ENCODE data around the gene FOSL2. TPM values are rescaled to one million over a fixed set of nuclear protein-coding genes. Genes with fewer than 3 reads are reported as not detected.
"Not testable (repeated sequence)": the region's sequence is repeated elsewhere in the genome, so short reads cannot be mapped to it uniquely, and the experiment has no call there.

FOSL2 gene
- total RNA-seq, 3 donors from 2014 or later = 71.5 to 98.6 (median 90.4) TPM

DNA sequence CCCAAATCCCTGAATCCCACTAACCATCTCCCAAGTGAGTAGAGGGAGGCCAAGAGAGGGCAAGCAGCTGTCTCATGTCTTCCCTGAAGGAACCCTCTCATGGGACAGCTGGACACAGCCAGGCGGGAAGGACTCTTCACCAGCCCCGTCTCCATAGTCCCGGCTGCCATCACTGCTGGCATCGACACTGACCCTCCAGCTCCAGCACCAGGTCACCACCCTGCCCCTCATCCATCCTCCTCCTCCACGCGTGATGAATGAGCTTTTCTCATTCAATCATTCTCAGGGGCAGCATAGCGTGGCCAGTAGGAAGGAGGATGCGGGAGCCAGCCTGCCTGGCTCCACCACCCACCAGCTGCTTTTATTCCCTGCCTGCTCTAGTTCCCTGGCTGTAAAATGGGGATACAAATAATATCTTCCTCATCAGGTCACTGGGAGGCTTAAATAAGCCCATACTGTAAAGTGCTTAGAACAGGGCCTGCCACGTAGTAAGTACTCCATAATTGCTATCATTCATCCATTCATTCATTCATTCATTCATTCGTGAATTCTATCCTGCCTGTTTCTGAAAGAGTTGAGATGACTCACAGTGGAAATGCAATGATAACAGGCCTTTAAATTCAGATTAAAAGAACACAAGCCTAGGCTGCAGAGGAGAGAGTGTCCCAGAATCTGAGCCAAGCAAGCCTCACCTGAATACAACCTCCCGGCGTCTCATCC, 30.5 kb upstream of the FOSL2 start:
- no peaks in the 10 kb centered on the region for H3K36me3 Mint-ChIP-seq (ENCODE audit: insufficient read depth)
- H3K27me3 Mint-ChIP-seq (ENCODE audit: low read depth) = no peaks in the 10 kb centered on the region
- H3K9me3 Mint-ChIP-seq = no peaks in the 10 kb centered on the region
- DNase-seq (no peak), ATAC-seq (no peak)
- no peak overlapping the region for H3K4me3 Mint-ChIP-seq
- peaks cover 77% of the 10 kb centered on the region for H3K4me1 Mint-ChIP-seq (ENCODE audit: low read depth)

DNA sequence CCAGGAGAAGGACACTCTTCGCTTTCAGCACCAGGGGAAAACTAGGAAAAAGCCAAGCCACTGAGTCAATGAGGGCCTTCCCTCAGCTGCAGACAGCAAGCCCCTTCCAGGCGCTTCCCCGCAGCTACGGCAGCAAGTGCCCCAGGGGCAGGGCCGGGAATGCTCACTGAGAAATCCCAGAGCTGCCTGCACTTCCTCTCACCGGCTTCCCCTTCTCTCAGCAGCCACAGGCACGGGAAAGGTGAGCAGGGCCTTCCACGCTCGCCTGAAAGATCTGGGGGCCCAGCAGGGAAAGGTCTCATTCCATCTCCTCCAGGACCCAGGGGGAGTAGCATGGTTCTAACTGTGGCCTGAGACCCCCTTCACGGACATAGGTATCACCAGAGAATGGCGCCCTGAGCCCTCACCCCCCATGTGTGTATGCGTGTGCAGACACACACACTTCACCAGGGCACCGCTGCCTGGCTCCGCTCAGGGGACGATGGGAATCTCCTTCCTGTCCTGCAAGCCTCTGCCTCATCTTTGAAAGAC, 29.6 kb upstream of the FOSL2 start:
- peaks cover 80% of the 10 kb centered on the region for H3K4me1 Mint-ChIP-seq (ENCODE audit: low read depth)
- no peaks in the 10 kb centered on the region for H3K27me3 Mint-ChIP-seq (ENCODE audit: low read depth)
- ATAC-seq = no peak
- DNase-seq = no peak
- no peaks in the 10 kb centered on the region for H3K36me3 Mint-ChIP-seq (ENCODE audit: insufficient read depth)
- H3K9me3 Mint-ChIP-seq = no peaks in the 10 kb centered on the region
- no peak overlapping the region for H3K4me3 Mint-ChIP-seq

DNA sequence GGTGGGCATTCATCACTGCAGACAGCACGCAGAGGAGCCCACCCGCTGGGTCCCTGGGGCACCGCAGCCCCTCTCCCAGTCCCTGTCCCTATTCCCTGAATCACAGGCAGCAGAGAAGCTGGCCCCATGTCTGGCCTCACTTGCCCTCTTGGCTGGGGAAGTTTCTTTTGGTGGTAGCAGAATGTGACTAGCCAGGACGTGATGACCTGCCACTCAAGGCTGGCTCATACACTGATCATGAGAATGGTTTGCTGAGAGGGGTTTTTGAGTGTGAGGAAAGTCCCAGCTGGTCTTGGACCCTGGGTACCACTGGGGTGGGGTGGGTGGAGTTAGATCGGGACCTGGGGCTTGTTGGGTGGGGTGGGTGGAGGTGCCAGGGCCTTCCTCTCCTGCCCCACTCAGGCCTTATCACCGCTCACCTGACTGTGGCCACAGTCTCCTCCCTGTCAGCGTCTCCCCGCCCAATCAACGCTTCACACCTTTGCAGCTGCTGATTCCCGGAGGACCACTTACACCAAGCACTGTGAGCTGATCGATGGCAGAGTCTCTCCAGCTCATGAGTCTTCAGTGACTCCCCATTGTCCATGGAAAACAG, 28.9 kb upstream of the FOSL2 start:
- Mint-ChIP-seq H3K4me3 (no peak overlapping the region), H3K4me1 (ENCODE audit: low read depth) (peaks cover 76% of the 10 kb centered on the region), H3K36me3 (ENCODE audit: insufficient read depth) (no peaks in the 10 kb centered on the region), H3K27me3 (ENCODE audit: low read depth) (no peaks in the 10 kb centered on the region), H3K9me3 (no peaks in the 10 kb centered on the region)
- DNase-seq = no peak
- ATAC-seq = no peak

DNA sequence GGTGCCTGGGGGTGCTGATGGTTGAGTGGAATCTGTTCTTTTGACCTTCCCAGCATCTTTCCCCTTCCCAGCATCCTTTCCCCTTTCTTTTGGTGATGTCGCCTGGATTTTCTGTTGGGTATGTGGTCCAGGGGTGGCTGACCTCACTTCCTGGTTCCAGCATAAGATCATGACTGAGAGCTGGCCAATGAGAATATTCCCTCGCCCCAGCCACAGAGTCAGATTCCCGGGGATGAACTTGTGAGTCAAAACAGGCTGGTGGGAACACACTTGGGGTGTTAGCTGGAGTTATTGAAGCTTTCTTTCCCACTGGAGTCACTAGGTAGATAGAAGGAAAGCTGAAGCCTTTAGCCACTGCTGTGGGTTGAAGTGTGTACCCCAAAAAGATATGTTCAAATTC, 28.0 kb upstream of the FOSL2 start:
- no peak for DNase-seq
- peaks cover 70% of the 10 kb centered on the region for H3K4me1 Mint-ChIP-seq (ENCODE audit: low read depth)
- no peaks in the 10 kb centered on the region for H3K9me3 Mint-ChIP-seq
- no peaks in the 10 kb centered on the region for H3K36me3 Mint-ChIP-seq (ENCODE audit: insufficient read depth)
- ATAC-seq = no peak
- no peak overlapping the region for H3K4me3 Mint-ChIP-seq
- H3K27me3 Mint-ChIP-seq (ENCODE audit: low read depth) = no peaks in the 10 kb centered on the region

DNA sequence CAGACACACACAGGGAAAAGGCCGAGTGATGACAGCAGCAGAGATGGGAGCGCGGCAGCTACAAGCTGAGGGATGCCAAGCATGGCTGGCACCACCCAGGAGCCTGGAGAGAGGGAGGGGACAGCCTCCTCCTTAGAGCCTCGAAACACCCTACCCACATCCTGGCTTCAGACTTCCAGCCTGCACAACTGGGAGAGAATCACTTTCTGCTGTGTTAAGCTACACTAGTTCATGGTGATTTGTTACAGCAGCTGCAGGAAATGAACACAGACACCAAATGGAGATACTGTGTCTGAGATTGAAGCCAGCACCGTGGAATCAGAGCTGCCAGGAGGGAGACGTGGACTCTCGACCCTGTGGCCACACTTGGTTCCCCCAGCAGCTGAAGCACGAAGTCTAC, 27.5 kb upstream of the FOSL2 start:
- Mint-ChIP-seq H3K4me3 (no peak overlapping the region), H3K27me3 (ENCODE audit: low read depth) (no peaks in the 10 kb centered on the region), H3K36me3 (ENCODE audit: insufficient read depth) (no peaks in the 10 kb centered on the region), H3K4me1 (ENCODE audit: low read depth) (peaks cover 65% of the 10 kb centered on the region), H3K9me3 (no peaks in the 10 kb centered on the region)
- ATAC-seq (no peak), DNase-seq (no peak)

DNA sequence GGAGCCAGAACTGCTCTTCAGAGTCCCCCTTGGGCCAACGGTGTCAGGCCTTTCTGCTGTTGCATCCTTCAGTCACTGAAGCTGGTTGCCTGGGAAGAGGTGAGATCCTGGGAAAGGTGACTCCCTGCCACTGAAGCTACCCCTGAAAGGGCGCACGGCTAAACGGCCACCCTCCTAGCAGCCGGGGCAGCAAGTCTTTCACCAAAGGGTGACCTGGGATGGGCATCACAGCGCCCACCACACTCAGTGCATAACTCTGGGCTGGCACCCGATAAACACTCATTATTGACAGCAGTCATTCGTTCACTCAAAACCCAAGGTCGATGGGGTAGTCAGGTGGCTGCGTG, 26.5 kb upstream of the FOSL2 start:
- DNase-seq (no peak), ATAC-seq (no peak)
- Mint-ChIP-seq H3K4me1 (ENCODE audit: low read depth) (peaks cover 55% of the 10 kb centered on the region), H3K4me3 (no peak overlapping the region), H3K27me3 (ENCODE audit: low read depth) (no peaks in the 10 kb centered on the region), H3K36me3 (ENCODE audit: insufficient read depth) (no peaks in the 10 kb centered on the region), H3K9me3 (no peaks in the 10 kb centered on the region)

DNA sequence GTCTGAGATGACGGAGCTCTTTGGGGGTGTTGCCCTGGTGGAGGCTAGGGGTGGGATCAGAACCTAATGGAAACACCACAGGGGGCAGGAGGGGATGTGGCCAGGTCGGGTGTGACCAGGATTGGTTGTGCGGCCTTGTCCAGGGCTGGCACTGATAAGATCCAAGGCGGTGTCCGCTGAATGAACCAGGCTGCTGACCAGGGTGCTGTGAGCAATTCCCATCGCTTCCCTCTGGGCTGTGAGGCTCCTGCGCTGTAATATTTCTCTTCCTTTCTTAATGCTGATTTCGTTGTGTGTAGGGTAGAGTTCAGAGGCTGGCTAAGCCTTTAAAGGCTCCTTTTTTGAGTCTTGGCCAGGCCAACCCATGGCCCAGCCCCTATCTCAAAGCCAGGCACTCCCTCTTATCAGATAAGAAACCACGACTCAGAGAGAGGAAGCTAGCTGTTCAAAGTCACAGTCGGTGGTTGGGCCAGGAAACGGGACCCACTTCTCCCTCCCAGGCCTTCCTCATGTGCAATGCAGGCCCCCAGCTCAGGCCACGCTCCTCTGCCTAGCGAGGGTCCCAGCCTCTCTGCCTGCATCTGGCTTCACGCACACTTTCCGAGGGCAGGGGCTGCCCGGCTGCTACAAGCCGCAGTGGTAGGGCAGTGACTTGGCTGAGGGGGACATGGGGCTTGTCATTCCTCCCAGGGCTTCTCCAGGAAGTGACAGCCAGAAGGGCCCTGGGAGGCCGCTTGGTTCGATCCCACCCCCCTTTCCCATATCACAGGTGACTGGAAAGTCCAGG, 26.0 kb upstream of the FOSL2 start:
- Mint-ChIP-seq H3K4me3 (peak overlapping the region; percentile 53), H3K27me3 (ENCODE audit: low read depth) (no peaks in the 10 kb centered on the region), H3K36me3 (ENCODE audit: insufficient read depth) (no peaks in the 10 kb centered on the region), H3K9me3 (no peaks in the 10 kb centered on the region), H3K4me1 (ENCODE audit: low read depth) (peaks cover 52% of the 10 kb centered on the region)
- ATAC-seq (peak; percentile 86 to 92), DNase-seq (peak; percentile 29)

DNA sequence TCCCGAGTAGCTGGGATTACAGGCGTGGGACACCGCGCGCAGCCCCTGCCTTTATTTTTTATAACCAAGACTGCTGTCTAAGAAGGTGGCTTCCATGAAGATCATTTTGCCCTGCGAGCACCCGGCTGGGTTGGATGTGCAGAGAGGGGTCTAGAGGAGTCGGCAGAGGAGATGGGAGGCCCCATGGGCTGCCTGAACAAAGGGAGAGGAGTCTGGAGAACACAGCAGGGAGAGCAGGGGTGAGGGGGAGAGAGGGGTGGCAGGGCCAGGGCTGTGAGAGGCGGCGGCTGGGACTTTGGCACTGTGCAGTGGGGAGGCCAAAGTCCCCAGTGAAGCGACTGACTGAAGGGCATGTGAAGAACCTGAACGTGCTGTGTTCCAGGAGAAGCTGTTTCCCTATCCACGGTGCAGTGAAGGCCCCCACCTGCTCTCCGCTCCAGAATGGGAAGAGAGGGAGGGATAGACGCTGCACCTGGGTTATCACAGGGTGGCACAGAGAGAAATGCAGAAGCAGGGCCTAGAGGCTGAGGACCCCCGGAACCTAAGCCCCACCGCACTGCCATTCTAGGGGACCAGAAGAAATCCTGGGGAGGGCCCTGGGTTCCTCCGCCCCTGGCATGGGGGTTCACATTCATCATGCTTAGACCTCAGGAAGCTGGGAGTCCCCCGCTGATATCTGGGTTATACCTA, 24.8 kb upstream of the FOSL2 start:
- H3K4me1 Mint-ChIP-seq (ENCODE audit: low read depth) = peaks cover 45% of the 10 kb centered on the region
- DNase-seq (no peak), ATAC-seq (no peak)
- no peak overlapping the region for H3K4me3 Mint-ChIP-seq
- no peaks in the 10 kb centered on the region for H3K27me3 Mint-ChIP-seq (ENCODE audit: low read depth)
- H3K36me3 Mint-ChIP-seq (ENCODE audit: insufficient read depth) = no peaks in the 10 kb centered on the region
- H3K9me3 Mint-ChIP-seq = no peaks in the 10 kb centered on the region

DNA sequence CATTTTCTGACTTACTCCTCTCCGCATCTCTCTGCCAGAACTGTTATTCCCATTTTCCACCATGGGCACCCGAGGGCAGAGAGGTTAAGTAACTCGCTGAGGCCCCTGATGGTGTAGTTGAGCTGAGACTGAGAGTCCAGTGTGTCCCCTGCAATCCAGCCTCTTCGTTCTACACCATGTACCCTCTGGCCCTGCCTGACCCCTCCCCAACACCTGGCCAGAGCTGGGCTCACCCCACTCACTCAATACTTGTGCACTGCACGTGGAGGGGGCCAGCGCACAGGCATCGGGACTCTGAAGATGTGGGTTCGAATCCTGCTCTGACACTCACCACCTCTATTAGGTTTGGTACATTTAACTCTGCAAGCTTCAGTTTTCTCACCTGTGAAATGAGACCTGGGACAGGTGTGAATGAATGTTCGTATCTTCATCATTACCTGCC, 24.3 kb upstream of the FOSL2 start:
- peaks cover 44% of the 10 kb centered on the region for H3K4me1 Mint-ChIP-seq (ENCODE audit: low read depth)
- H3K4me3 Mint-ChIP-seq = no peak overlapping the region
- H3K36me3 Mint-ChIP-seq (ENCODE audit: insufficient read depth) = no peaks in the 10 kb centered on the region
- no peaks in the 10 kb centered on the region for H3K9me3 Mint-ChIP-seq
- ATAC-seq = no peak
- H3K27me3 Mint-ChIP-seq (ENCODE audit: low read depth) = no peaks in the 10 kb centered on the region
- no peak for DNase-seq

DNA sequence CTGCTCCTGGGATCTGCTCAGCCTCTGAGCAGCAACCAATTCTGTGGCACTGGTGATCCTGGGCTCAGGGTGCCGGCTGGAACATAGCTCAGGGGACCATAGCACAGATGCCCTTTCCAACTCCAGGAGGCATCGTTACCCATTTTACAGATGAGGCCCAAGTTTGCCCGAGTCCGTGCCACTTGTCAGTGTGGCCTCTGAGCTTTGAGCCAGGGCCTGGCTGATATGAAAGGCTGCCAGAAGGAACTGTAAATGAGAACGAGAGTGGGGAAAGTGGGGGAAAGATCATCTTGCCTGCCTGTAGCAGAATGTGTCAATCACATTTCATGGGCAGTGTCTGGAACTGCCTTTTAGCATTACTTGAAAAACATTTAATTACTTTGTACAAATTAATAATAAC, 23.3 kb upstream of the FOSL2 start:
- ATAC-seq (no peak), DNase-seq (no peak)
- Mint-ChIP-seq H3K27me3 (ENCODE audit: low read depth) (no peaks in the 10 kb centered on the region), H3K4me1 (ENCODE audit: low read depth) (peaks cover 39% of the 10 kb centered on the region), H3K4me3 (no peak overlapping the region), H3K9me3 (no peaks in the 10 kb centered on the region), H3K36me3 (ENCODE audit: insufficient read depth) (no peaks in the 10 kb centered on the region)

DNA sequence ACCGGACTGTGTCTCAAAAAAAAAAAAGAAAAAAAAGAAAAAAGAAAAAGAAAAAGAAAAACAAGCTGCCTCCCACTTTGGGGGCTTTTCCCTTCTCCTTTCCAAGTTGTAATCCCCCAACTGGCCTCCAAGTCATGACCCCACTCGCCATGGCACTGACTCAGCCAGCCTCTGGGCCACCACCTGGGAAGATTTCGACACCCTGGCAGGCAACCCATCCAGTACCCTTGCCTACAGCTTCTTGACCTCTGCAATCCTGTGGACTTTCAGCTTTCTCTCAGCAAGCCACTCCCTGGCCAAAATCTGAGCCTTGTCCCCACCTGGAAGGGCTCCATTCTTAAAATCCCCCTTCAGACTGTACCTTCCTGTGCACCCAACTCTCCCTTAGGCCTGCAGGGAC, 22.3 kb upstream of the FOSL2 start:
- Mint-ChIP-seq H3K36me3 (ENCODE audit: insufficient read depth) (no peaks in the 10 kb centered on the region), H3K4me1 (ENCODE audit: low read depth) (peaks cover 29% of the 10 kb centered on the region), H3K4me3 (no peak overlapping the region), H3K27me3 (ENCODE audit: low read depth) (no peaks in the 10 kb centered on the region), H3K9me3 (no peaks in the 10 kb centered on the region)
- DNase-seq = no peak
- no peak for ATAC-seq

DNA sequence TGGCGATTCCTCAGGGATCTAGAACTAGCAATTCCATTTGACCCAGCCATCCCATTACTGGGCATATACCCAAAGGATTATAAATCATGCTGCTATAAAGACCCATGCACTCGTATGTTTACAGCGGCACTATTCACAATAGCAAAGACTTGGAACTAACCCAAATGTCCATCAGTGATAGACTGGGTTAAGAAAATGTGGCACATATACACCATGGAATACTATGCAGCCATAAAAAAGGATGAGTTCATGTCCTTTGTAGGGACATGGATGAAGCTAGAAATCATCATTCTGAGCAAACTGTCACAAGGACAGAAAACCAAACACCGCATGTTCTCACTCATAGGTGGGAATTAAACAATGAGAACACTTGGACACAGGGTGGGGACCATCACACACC, 20.9 kb upstream of the FOSL2 start:
- H3K4me1 Mint-ChIP-seq (ENCODE audit: low read depth) = peaks cover 15% of the 10 kb centered on the region
- H3K4me3 Mint-ChIP-seq, DNase-seq: not testable (repeated sequence)

DNA sequence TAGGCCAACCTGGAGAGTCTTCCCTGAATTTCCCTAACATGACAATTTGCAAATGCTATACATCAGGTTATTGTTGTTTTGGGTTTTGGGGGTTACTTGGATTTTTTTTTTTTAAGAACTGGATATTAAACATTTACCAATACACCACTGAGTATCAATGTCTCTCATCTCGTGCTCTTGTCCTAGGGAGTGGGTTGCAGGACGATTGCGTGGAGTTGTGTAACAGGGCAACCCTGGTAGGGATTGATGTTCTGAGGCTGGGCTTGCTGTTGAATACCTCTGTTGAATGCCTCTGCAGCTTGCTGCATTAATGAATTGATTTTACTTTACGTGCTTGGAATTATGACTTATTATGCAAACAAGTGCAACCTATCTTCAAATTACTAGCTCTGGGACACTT, 18.8 kb upstream of the FOSL2 start:
- H3K9me3 Mint-ChIP-seq = no peaks in the 10 kb centered on the region
- no peak for ATAC-seq
- H3K27me3 Mint-ChIP-seq (ENCODE audit: low read depth) = no peaks in the 10 kb centered on the region
- DNase-seq = no peak
- H3K4me3 Mint-ChIP-seq = no peak overlapping the region
- peaks cover 11% of the 10 kb centered on the region for H3K4me1 Mint-ChIP-seq (ENCODE audit: low read depth)
- H3K36me3 Mint-ChIP-seq (ENCODE audit: insufficient read depth) = no peaks in the 10 kb centered on the region

More for the DNA sequence above, 20.9 kb upstream of the FOSL2 start:
- not testable (repeated sequence) for H3K36me3 Mint-ChIP-seq (ENCODE audit: insufficient read depth); H3K9me3 Mint-ChIP-seq; ATAC-seq; H3K27me3 Mint-ChIP-seq (ENCODE audit: low read depth)

DNA sequence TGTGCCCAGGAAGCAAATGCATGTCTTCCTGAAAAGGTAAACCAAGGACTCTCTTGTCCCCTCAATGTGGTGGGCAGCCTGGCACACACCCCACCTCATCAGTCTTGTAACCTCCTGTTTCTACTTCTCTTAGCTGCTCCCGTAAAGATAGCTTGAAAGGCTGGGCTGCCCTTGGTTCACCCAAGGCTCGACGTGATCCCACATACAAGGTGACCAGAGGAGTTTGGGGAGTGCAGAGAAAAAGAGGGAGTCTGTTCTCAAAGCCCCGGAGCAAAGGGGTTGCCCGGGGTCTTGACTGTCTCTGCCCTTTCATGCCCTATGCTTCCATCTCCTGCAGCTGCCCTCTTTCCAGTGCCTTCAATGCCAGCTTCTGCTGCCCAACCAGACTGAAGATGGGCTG, 18.3 kb upstream of the FOSL2 start:
- Mint-ChIP-seq H3K9me3 (no peaks in the 10 kb centered on the region), H3K4me1 (ENCODE audit: low read depth) (peaks cover 14% of the 10 kb centered on the region), H3K4me3 (no peak overlapping the region), H3K27me3 (ENCODE audit: low read depth) (no peaks in the 10 kb centered on the region), H3K36me3 (ENCODE audit: insufficient read depth) (no peaks in the 10 kb centered on the region)
- DNase-seq (no peak), ATAC-seq (no peak)
